Aortic smooth muscle cell (primary cell): ENCODE results near the gene MBD5. TPM values are rescaled to one million over a fixed set of nuclear protein-coding genes. Genes with fewer than 3 reads are reported as not detected.

Experiments used
- total RNA-seq: library from RNA; depleted of rRNA; stranded (reverse); fragments of >200 nt; gene quantifications from 2 replicates; pipeline ENCODE4 v1.2.3, GENCODE V29; 2014

MBD5 gene
- total RNA-seq, result 13.1 and 24.5 TPM in 2 replicates

GRCh38 chr2:148021059-148021861 lies at the start of gene MBD5:
Gene MBD5, plus strand, starts transcription at chr2:148021091.

DNA sequence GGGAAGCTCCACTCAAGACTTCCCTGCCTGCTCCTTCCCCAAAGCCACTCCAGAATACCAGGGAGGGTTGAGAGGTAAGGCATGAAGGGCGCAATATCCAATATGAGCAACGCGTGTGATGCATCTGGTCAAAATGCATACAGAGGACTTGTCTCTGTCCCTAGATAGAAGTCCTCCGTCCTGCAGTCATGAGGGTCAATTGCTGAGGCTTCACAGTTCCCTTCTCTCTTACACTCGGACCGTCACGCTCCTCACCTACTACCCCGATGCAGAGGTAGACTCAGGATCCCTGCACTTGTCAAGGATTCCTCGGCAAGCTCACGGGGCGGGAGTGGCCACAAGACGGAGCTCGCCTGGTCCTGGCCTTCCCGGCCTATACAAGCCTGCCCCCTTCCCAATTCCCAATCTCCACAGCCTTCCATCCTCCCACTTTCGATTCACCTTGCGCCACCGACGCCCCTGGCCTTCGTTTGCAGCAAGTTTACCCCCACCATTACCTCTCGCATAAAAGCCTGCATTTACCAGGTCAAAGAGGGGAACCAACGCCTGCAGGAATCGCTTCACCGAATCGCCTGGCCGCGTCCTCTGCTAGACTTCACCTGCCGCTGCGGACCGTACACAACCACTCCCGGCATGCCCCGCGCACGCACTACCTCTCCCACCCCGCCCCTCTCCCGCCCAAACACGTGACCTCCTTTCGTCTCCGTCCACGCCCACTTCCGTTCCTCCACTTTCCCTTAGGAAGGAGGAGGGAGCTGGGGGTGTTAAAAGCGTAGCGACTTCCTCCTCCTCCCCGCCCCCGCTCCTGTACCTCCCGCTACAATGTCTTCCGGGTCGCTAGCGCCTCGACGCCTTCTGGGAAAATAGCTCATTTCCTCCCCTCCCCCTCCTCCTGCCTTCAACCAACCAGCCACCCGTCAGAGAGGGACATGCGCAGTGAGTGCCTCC lies 506 bp upstream of the MBD5 start, which contains the start of gene ORC4:
Gene ORC4, minus strand, starts transcription at position 627 of the 948 bp plus-strand sequence. CDS start 44,779 bp downstream, outside the sequence.

Other genes with a start within 250 kb of the MBD5 start
- gene ACVR2A, start 176.1 kb upstream of the MBD5 start, total RNA-seq, result 4.0 and 4.3 TPM in 2 replicates
- gene ORC4, start 354 bp upstream of the MBD5 start, total RNA-seq, result 18.4 and 21.6 TPM in 2 replicates